Neural progenitor cell (in vitro differentiated cells): ENCODE measurements around the gene IER5L.

Experiments used
- EZH2 ChIP-seq: fragments of 200-600 bp; sonication (generic); IDR thresholded peaks from 2 replicates; pipeline ENCODE4 v1.6.1; 2017; ENCODE audit warnings: antibody characterized with exemption, mild to moderate bottlenecking, moderate library complexity
- EZH2phosphoT487 ChIP-seq: fragments of 200-600 bp; sonication (generic); IDR thresholded peaks from 2 replicates; pipeline ENCODE4 v1.6.1; 2017; ENCODE audit warnings: antibody characterized with exemption
- TF ChIP-seq, protein P1 (sequence below): fragments of 200-600 bp; sonication (generic); IDR thresholded peaks from 2 replicates; pipeline ENCODE4 v1.5.1; 2017; ENCODE audit warnings: antibody characterized with exemption, mild to moderate bottlenecking

DNA sequence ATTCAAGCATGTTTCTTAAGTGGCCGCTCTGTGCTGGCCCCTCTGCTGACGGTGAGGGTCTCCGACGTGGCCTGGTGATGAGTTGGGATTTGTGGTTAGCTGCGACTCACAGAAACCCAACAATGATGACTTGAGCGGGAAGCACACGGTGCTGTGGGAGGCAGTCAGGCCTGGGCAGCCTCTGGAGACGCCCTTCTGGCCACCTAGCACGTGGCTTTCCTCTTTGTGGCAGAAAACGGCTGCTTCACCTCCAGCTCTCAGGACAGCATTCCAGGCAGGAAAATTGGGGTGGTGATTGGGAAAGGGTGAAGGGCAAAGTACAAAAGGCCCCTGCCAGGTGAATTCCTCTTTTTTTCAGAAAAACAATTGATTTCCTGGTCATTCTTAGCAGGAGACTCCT, 17.5 kb upstream of the IER5L start:
- TF ChIP-seq, protein P1, sequence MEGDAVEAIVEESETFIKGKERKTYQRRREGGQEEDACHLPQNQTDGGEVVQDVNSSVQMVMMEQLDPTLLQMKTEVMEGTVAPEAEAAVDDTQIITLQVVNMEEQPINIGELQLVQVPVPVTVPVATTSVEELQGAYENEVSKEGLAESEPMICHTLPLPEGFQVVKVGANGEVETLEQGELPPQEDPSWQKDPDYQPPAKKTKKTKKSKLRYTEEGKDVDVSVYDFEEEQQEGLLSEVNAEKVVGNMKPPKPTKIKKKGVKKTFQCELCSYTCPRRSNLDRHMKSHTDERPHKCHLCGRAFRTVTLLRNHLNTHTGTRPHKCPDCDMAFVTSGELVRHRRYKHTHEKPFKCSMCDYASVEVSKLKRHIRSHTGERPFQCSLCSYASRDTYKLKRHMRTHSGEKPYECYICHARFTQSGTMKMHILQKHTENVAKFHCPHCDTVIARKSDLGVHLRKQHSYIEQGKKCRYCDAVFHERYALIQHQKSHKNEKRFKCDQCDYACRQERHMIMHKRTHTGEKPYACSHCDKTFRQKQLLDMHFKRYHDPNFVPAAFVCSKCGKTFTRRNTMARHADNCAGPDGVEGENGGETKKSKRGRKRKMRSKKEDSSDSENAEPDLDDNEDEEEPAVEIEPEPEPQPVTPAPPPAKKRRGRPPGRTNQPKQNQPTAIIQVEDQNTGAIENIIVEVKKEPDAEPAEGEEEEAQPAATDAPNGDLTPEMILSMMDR = no peak
- no peak for TF ChIP-seq EZH2
- TF ChIP-seq EZH2phosphoT487 = no peak
